H9 (cell line): ENCODE data around the gene SEMA3A. TPM values are rescaled to one million over a fixed set of nuclear protein-coding genes. Genes with fewer than 3 reads are reported as not detected.

ENCODE experiments used
- DNase-seq: peaks from one replicate; pipeline ENCODE4 v3.0.0-alpha.2; 2017
- H2AFZ ChIP-seq: one replicate; pipeline ENCODE4 v1.6.1; 2013; ENCODE audit warnings: mild to moderate bottlenecking, low read length, control low read depth, moderate library complexity
- H2AK5ac ChIP-seq: 2 replicates; pipeline ENCODE4 v1.6.1; 2013; ENCODE audit warnings: low read length, control low read depth, mixed read lengths; ENCODE audit not compliant: insufficient read length
- H2BK120ac ChIP-seq: one replicate; pipeline ENCODE4 v1.6.1; 2013; ENCODE audit warnings: low read depth, mild to moderate bottlenecking, low read length, control low read depth, inconsistent platforms; ENCODE audit not compliant: poor library complexity, severe bottlenecking
- H2BK12ac ChIP-seq: 2 replicates; pipeline ENCODE4 v1.6.1; 2013; ENCODE audit warnings: low read length, control low read depth, mixed read lengths, low read depth; ENCODE audit not compliant: insufficient read length
- H2BK15ac ChIP-seq: 2 replicates; pipeline ENCODE4 v1.6.1; 2013; ENCODE audit warnings: low read depth, low read length, control low read depth
- H2BK20ac ChIP-seq: one replicate; pipeline ENCODE4 v1.6.1; 2013; ENCODE audit warnings: low read depth, mild to moderate bottlenecking, low read length, control low read depth, inconsistent platforms; ENCODE audit not compliant: poor library complexity, severe bottlenecking
- H2BK5ac ChIP-seq: 2 replicates; pipeline ENCODE4 v1.6.1; 2013; ENCODE audit warnings: low read length, control low read depth, mixed read lengths; ENCODE audit not compliant: insufficient read length
- H3K14ac ChIP-seq: 2 replicates; pipeline ENCODE4 v1.6.1; 2013; ENCODE audit warnings: low read length, control low read depth; ENCODE audit not compliant: insufficient read depth
- H3K18ac ChIP-seq: 2 replicates; pipeline ENCODE4 v1.6.1; 2013; ENCODE audit warnings: low read depth, mild to moderate bottlenecking, mixed read lengths, low read length, control low read depth; ENCODE audit not compliant: insufficient read length
- H3K23ac ChIP-seq: 2 replicates; pipeline ENCODE4 v1.6.1; 2013; ENCODE audit warnings: low read length, control low read depth, mixed read lengths, low read depth; ENCODE audit not compliant: insufficient read length
- H3K23me2 ChIP-seq: 2 replicates; pipeline ENCODE4 v1.6.1; 2013; ENCODE audit warnings: low read depth, mild to moderate bottlenecking, mixed read lengths, low read length, control low read depth; ENCODE audit not compliant: insufficient read length, poor library complexity, severe bottlenecking
- H3K27ac ChIP-seq: 2 replicates; pipeline ENCODE4 v1.5.1; 2013; ENCODE audit warnings: low read length, control low read depth, mixed read lengths, low read depth; ENCODE audit not compliant: insufficient read length
- H3K27me3 ChIP-seq: 2 replicates; pipeline ENCODE4 v1.6.1; 2013; ENCODE audit warnings: low read length, control low read depth, inconsistent platforms; ENCODE audit not compliant: insufficient read depth
- H3K4ac ChIP-seq: 2 replicates; pipeline ENCODE4 v1.6.1; 2013; ENCODE audit warnings: low read depth, mild to moderate bottlenecking, control low read depth, inconsistent platforms, low read length, moderate library complexity
- H3K4me1 ChIP-seq: 2 replicates; pipeline ENCODE4 v1.6.1; 2013; ENCODE audit warnings: low read length, control low read depth, inconsistent platforms; ENCODE audit not compliant: insufficient read depth
- H3K4me2 ChIP-seq: 2 replicates; pipeline ENCODE4 v1.6.1; 2013; ENCODE audit warnings: low read length, control low read depth, mixed read lengths; ENCODE audit not compliant: insufficient read length, insufficient read depth
- H3K56ac ChIP-seq: 2 replicates; pipeline ENCODE4 v1.6.1; 2013; ENCODE audit warnings: low read depth, mild to moderate bottlenecking, mixed read lengths, low read length, control low read depth; ENCODE audit not compliant: insufficient read length
- H3K79me1 ChIP-seq: 2 replicates; pipeline ENCODE4 v1.6.1; 2013; ENCODE audit warnings: low read depth, mild to moderate bottlenecking, moderate library complexity, low read length, control low read depth, inconsistent platforms; ENCODE audit not compliant: insufficient read depth, poor library complexity, severe bottlenecking
- H3K79me2 ChIP-seq: 2 replicates; pipeline ENCODE4 v1.6.1; 2013; ENCODE audit warnings: low read length, control low read depth, inconsistent platforms; ENCODE audit not compliant: insufficient read depth
- H3K9ac ChIP-seq: 2 replicates; pipeline ENCODE4 v1.6.1; 2013; ENCODE audit warnings: low read length, control low read depth, mixed read lengths; ENCODE audit not compliant: insufficient read length; ENCODE audit errors: extremely low read depth
- H3K9me3 ChIP-seq: one replicate; pipeline ENCODE4 v1.6.1; 2013; ENCODE audit warnings: low read depth, low read length, inconsistent platforms; ENCODE audit not compliant: control insufficient read depth
- H3T11ph ChIP-seq: one replicate; pipeline ENCODE4 v1.6.1; 2013; ENCODE audit warnings: mild to moderate bottlenecking, low read length, control low read depth, inconsistent platforms
- H4K20me1 ChIP-seq: one replicate; pipeline ENCODE4 v1.6.1; 2013; ENCODE audit not compliant: control insufficient read depth, insufficient read length, insufficient read depth
- H4K5ac ChIP-seq: 2 replicates; pipeline ENCODE4 v1.6.1; 2013; ENCODE audit warnings: low read depth, mild to moderate bottlenecking, mixed read lengths, low read length, control low read depth; ENCODE audit not compliant: insufficient read length
- H4K8ac ChIP-seq: replicated peaks from 2 replicates; pipeline ENCODE4 v1.6.1; 2013; ENCODE audit warnings: low read length, control low read depth, mixed read lengths, low read depth; ENCODE audit not compliant: insufficient read length
- H4K91ac ChIP-seq: 2 replicates; pipeline ENCODE4 v1.6.1; 2013; ENCODE audit warnings: low read depth, mild to moderate bottlenecking, moderate library complexity, mixed read lengths, low read length, control low read depth; ENCODE audit not compliant: insufficient read length
- H3K27ac Mint-ChIP-seq, 3 experiments: 2 replicates in 2 of 3; 3 replicates in 1 of 3; pipeline ENCODE4 v1.8.0; 2020 to 2021; ENCODE audit warnings: mixed read lengths in 3 of 3, mild to moderate bottlenecking in 1 of 3, moderate library complexity in 1 of 3
- H3K27me3 Mint-ChIP-seq: 2 replicates; pipeline ENCODE4 v1.8.0; 2021; ENCODE audit warnings: low read depth, mild to moderate bottlenecking, moderate library complexity, mixed read lengths
- H3K36me3 Mint-ChIP-seq, 3 experiments: 2 replicates in 2 of 3; 3 replicates in 1 of 3; pipeline ENCODE4 v1.8.0; 2020 to 2021; ENCODE audit warnings: low read depth in 3 of 3, mixed read lengths in 3 of 3; ENCODE audit not compliant: insufficient read depth in 1 of 3
- H3K4me1 Mint-ChIP-seq, 2 experiments: 2 replicates each; pipeline ENCODE4 v1.8.0; 2020; ENCODE audit warnings: mixed read lengths in 2 of 2
- H3K4me3 Mint-ChIP-seq, 2 experiments: 2 replicates in 1 of 2; 3 replicates in 1 of 2; pipeline ENCODE4 v1.8.0; 2020 to 2021; ENCODE audit warnings: mild to moderate bottlenecking in 2 of 2, mixed read lengths in 2 of 2, moderate library complexity in 1 of 2
- H3K9me3 Mint-ChIP-seq, 2 experiments: 2 replicates in 1 of 2; 3 replicates in 1 of 2; pipeline ENCODE4 v1.8.0; 2020; ENCODE audit warnings: mild to moderate bottlenecking in 2 of 2, mixed read lengths in 2 of 2, moderate library complexity in 1 of 2
- CTCF ChIP-seq: fragments of 200-600 bp; sonication (generic); conservative IDR thresholded peaks from 3 replicates; pipeline ENCODE4 v1.8.0; 2021; ENCODE audit warnings: antibody characterized with exemption, mild to moderate bottlenecking
- WGBS: extraction: QIAGEN DNeasy Blood & Tissue Kit; methylation state at CpG from one replicate; pipeline ENCODE4 v1.1.7; 2013; ENCODE audit warnings: missing lambda C conversion rate, low lambda C conversion rate, mixed read lengths; ENCODE audit not compliant: insufficient read length; ENCODE audit errors: extremely low coverage; 5-methylcytosine and 5-hydroxymethylcytosine counted together
- total RNA-seq: library from RNA; stranded (reverse); gene quantifications from 2 replicates; pipeline ENCODE4 v1.2.1, GENCODE V29; 2021

Gene SEMA3A
- total RNA-seq, 1 experiment from 2014 or later, result 60.0 TPM

GRCh38 chr7:84081973-84082522 is 112.5 kb downstream of the SEMA3A start:
- no peaks in the 10 kb centered on the region; a peak in 1 of 7 replicates for H3K36me3 Mint-ChIP-seq
- H2BK12ac ChIP-seq, result no peak overlapping the region
- H3K18ac ChIP-seq, result no peak overlapping the region
- H3K79me1 ChIP-seq, result no peaks in the 10 kb centered on the region
- H3K4me1 Mint-ChIP-seq, result peaks cover 10 to 11% of the 10 kb centered on the region in 2 experiments
- no peak overlapping the region for H3K4me2 ChIP-seq
- no peak overlapping the region for H3K14ac ChIP-seq
- no peaks in the 10 kb centered on the region for H4K20me1 ChIP-seq
- no peaks in the 10 kb centered on the region for H3K9me3 ChIP-seq
- H4K8ac ChIP-seq, result no peak overlapping the region
- no peak overlapping the region for H3K27ac ChIP-seq
- no peaks in the 10 kb centered on the region for H3K9me3 Mint-ChIP-seq
- DNase-seq, result no peak
- no peak overlapping the region for H3K4me3 Mint-ChIP-seq
- no peaks in the 10 kb centered on the region for H3K27me3 ChIP-seq
- no peaks in the 10 kb centered on the region for H3K27me3 Mint-ChIP-seq
- H3K4ac ChIP-seq, result no peak overlapping the region
- no peak overlapping the region for H2BK20ac ChIP-seq
- no peak overlapping the region for H2AFZ ChIP-seq
- TF ChIP-seq CTCF, result no peak
- peak overlapping the region in 1 of 3 experiments; percentile 67; a peak in 2 of 7 replicates for H3K27ac Mint-ChIP-seq
- no peak overlapping the region for H4K5ac ChIP-seq
- no peak overlapping the region for H2BK15ac ChIP-seq
- no peak overlapping the region for H2BK5ac ChIP-seq
- WGBS, result no CpG with 5 or more reads among the region's 3 CpGs
- H3K23me2 ChIP-seq, result no peaks in the 10 kb centered on the region
- H3K9ac ChIP-seq, result no peak overlapping the region
- no peak overlapping the region for H2BK120ac ChIP-seq
- H3K4me1 ChIP-seq, result peaks cover 4% of the 10 kb centered on the region; the same call in 1 of the 2 replicates
- H3K23ac ChIP-seq, result no peak overlapping the region
- H4K91ac ChIP-seq, result no peak overlapping the region
- no peaks in the 10 kb centered on the region for H3K79me2 ChIP-seq
- no peak overlapping the region for H2AK5ac ChIP-seq
- no peak overlapping the region for H3K56ac ChIP-seq
- H3T11ph ChIP-seq, result no peak overlapping the region
